ES-I3 (cell line): ENCODE data around the gene MORN1.

Experiments used
- H3K36me3 ChIP-seq: 2 replicates; pipeline ENCODE4 v1.6.1; 2013; ENCODE audit warnings: mild to moderate bottlenecking, low read length, control low read depth, moderate library complexity; ENCODE audit not compliant: insufficient read depth
- H3K4me1 ChIP-seq: 2 replicates; pipeline ENCODE4 v1.6.1; 2013; ENCODE audit warnings: mild to moderate bottlenecking, control low read depth, low read length; ENCODE audit not compliant: insufficient read depth
- H3K9ac ChIP-seq: 2 replicates; pipeline ENCODE4 v1.6.1; 2013; ENCODE audit warnings: low read depth, mild to moderate bottlenecking, low read length, moderate library complexity
- H3K9me3 ChIP-seq: 2 replicates; pipeline ENCODE4 v1.6.1; 2013; ENCODE audit warnings: mild to moderate bottlenecking, low read length, moderate library complexity; ENCODE audit not compliant: control insufficient read depth, insufficient read depth

The MORN1 gene

DNA sequence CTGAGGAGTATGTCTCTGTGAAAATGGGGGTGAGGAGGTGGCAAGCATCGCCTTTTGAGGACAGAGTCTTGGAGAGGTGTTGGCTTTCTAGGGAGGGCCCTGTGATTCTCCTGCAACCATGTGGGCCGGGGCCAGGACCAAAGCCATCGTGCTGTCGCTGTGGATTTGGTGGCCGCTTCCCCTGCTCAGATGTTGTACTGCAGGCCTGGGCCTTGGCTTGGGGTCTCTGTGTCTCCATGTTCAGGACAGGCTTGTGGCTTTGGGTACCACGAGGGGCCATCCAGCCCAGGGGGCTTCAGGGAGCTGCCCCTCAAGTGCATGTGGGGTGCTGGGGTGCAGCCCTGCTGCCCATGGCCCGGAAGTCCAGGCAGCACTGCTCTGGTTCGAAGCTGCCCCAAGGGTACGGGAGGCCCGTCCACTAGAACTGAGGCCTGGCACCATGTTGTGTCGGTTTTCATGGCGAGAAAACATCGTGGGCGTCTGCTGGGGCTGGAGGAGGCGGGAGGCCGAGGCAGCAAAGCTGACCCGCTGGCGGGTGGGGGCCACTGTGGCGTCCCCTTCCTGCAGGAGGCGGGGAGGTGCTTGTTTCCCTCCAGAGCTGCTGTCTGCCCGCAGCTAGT lies 107.9 kb downstream of the MORN1 start:
- H3K9ac ChIP-seq, result no peak overlapping the region
- peaks cover 12% of the 10 kb centered on the region; the same call in 1 of the 2 replicates for H3K4me1 ChIP-seq
- H3K36me3 ChIP-seq, result no peaks in the 10 kb centered on the region
- no peaks in the 10 kb centered on the region for H3K9me3 ChIP-seq

DNA sequence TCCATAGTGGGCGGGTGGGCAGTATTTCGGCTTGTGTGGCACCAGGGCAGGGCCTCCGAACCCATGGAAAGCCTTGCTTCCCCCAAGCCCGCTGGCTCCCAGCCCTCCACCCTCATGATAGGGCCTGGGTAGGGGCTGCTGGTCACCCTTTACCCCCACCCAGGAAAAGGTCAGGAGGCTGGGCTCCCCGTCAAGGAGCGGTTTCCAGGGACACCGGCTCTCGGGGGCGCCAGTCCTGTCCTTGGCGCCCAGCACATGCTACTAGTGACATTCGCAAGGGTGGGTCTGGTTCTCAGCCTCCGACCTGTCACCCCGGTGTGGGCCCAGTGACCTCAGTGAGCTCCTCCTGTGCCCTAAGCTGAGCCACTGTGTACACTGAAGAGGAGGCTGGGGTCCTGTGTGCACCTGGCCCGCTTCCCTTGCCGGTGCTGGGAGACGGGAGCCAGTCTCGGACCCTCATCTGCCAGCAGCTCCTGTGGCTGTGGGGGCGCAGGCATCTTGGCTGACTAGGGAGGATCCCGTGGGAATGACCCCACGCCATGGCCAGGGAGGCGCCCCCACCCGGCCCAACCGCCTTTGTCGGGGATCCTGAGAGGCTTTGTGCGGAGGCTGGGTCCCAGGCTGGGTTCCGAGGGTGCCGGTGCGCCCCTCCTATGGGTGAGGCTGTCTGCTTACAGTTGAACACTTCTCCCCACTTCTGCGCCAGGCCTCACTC lies 108.6 kb downstream of the MORN1 start:
- no peaks in the 10 kb centered on the region for H3K9me3 ChIP-seq
- H3K36me3 ChIP-seq, result no peaks in the 10 kb centered on the region
- H3K9ac ChIP-seq, result no peak overlapping the region

DNA sequence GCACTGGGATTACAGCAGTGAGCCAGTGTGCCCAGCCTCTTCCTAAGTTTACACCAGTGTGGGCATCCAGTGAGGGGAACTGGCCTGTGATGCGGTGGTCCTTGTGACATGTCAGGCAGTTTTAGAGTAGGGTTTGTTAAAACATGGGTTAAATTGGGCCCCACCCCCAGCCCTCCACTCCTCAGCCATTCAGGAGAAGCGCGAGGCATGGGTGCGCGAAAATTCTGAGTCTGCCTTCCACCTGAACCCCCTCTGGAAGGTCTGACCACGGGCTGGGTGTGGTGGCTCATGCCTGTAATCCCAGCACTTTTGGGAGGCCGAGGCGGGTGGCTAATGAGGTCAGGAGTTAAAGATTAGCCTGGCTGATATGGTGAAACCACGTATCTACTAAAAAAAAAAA lies 111.5 kb downstream of the MORN1 start:
- no peaks in the 10 kb centered on the region for H3K9me3 ChIP-seq
- H3K36me3 ChIP-seq, result no peaks in the 10 kb centered on the region
- H3K9ac ChIP-seq, result no peak overlapping the region; the same call in 1 of the 2 replicates
- peaks cover 22% of the 10 kb centered on the region for H3K4me1 ChIP-seq

More for the DNA sequence above, 108.6 kb downstream of the MORN1 start:
- H3K4me1 ChIP-seq, result peaks cover 19% of the 10 kb centered on the region

DNA sequence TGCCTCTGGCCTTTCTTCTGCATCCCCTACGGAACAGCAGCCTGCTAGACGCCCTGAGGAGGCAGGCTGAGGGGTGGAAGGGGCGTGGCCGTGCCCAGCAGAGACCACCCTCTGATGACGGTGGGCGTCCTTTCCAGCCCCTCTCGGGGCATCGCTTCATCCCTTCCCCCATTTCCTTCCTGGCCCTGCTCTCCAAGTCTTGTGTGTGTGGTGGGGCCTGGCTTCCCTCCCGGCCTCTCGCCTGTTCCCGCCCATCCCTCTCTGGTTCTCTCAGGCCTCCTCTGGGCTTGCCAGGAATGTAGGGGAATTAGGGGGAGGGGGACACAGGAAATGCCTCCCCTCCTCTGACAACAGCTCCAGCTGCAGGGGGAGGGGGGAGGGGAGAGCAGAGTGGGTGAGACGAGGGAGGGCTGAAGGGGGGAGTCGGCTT lies 112.1 kb downstream of the MORN1 start:
- Histone ChIP-seq H3K9ac (peak overlapping the region; percentile 8; the same call in 1 of the 2 replicates), H3K4me1 (peaks cover 22% of the 10 kb centered on the region), H3K36me3 (no peaks in the 10 kb centered on the region), H3K9me3 (no peaks in the 10 kb centered on the region)

DNA sequence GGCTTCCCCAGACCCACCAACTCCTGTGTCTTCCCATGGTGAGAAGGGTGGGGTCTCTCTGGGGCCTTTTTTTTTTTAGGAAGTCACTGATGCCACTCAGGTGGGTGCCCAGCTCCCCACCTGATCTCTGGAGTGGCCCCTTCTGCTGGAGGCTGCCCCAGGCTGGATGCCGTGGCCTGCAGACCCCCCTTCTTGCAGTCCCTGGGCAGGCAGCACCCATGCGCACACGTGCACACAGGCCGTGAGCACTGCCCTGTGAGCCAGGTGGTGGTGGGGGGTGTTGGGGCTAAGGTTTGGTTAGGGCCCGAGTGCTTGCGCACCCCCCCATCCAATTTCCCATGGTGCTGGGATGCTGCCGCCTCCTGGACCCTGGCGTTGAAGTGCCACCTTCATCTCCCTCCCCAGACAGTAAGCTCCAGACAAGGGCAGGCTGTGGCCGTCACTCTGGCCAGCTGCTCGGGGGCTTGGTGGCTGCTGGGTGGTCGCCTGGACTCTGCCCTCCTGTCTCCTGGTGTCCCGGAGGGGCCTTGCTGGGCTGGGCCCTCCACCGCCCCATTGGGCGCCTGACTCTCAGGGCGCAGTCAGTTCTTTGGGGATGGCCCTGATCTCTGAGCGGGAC lies 112.7 kb downstream of the MORN1 start:
- Histone ChIP-seq H3K36me3 (no peaks in the 10 kb centered on the region), H3K9me3 (no peaks in the 10 kb centered on the region), H3K4me1 (peaks cover 22% of the 10 kb centered on the region), H3K9ac (peak overlapping the region; percentile 8; the same call in 1 of the 2 replicates)

DNA sequence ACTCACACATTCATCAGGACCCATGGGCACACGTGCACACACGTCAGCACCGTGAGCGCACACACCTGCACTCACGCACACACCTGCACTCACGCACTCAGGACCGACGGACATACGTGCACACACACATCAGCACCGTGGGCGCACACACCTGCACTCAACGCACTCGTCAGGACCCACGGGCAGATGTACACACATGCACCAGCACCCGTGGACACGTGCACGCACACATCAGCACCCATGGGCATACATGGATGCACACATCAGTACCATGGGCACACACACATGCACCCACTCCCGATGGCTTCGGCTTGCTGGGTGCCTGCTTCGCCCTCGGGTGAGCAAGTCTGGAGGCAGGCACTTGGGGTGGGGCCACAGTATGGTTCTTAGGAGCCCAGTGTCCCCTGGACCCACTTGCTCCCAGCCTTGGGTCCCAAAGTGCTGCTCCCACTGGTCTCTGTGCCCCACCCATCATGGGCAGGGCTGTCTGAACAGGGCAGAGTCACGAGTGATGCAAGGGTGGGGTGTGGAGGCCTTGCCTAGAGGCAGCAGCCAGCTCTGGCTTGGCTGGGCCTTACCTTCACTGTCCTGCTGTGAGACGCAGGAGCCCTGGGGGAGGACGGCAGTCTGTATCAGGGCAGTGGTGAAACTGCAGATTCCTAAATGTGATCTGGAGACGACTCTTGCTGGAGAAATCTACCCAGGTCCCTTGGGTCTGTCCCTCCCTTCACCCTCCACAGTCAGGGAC lies 113.4 kb downstream of the MORN1 start:
- H3K9me3 ChIP-seq, result no peaks in the 10 kb centered on the region
- H3K36me3 ChIP-seq, result no peaks in the 10 kb centered on the region
- H3K9ac ChIP-seq, result no peak overlapping the region
- H3K4me1 ChIP-seq, result peaks cover 22% of the 10 kb centered on the region

DNA sequence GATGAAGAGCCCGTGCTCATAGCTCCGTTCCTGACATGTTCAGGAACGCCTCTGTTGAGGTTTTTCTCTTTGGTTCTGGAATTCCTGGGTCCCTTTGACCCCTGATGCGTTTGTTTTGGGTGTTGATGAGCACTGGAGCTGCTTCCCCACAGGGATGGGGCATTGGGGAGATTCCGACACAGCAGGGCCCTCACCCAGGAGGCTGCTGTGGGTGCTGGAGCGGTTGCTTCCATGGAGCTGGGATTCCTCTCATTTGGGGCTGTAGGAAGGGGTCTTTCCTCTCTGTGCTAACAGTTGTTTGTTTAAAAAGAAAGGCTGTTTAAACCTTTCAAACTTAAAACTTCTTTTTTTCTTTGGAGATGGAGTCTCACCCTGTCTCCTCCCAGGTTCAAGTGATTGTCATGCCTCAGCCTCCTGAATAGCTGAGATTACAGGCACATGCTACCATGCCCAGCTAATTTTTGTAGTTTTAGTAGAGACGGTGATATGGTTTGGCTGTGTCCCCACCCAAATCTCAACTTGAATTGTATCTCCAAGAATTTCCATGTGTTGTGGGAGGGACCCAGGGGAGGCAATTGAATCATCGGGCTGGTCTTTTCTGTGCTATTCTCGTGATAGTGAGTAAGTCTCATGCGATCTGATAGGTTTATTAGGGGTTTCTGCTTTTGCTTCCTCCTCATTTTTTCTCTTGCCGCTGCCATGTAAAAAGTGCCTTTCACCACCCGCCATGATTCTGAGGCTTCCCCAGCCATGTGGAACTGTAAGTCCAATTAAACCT lies 114.4 kb downstream of the MORN1 start:
- Histone ChIP-seq H3K9me3 (no peaks in the 10 kb centered on the region), H3K9ac (no peak overlapping the region), H3K36me3 (no peaks in the 10 kb centered on the region), H3K4me1 (peaks cover 25% of the 10 kb centered on the region)

DNA sequence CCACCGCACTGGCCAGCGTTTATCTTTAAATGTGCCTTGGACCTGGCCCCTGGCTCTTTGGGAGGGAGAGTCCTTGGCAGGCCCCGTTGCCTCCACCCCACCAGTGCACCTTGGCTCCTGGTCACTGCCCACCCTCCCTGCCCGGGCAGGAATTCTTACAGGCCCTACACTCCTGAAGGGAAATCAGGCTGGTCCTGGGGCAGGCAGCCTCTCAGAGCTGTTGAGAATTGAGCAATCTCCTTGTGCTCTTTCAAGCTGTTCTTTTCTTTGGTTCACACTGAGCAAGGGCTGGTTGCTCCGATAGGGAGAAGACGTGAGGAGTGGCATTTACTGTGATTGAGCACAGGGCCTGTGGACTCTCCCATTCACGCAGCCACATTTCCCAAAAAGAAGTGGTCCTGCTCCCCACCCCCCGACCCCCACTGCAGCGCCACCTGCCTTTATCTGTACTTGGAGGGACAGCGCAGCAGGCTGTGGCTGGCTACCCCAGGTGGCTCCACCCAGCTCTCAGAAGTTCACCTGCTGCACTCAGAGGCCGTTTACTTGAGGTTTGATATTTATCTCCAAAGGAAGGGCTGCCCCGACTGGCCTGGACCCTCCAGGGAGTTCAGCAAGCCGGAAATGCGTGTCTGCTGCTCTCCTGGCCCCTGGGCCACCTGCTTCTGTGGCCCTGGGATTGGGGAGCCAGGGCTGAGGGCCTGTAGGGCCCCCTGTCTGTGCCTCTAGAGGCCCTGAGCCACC lies 115.4 kb downstream of the MORN1 start:
- Histone ChIP-seq H3K36me3 (no peaks in the 10 kb centered on the region), H3K4me1 (peaks cover 27% of the 10 kb centered on the region), H3K9me3 (no peaks in the 10 kb centered on the region), H3K9ac (no peak overlapping the region)

DNA sequence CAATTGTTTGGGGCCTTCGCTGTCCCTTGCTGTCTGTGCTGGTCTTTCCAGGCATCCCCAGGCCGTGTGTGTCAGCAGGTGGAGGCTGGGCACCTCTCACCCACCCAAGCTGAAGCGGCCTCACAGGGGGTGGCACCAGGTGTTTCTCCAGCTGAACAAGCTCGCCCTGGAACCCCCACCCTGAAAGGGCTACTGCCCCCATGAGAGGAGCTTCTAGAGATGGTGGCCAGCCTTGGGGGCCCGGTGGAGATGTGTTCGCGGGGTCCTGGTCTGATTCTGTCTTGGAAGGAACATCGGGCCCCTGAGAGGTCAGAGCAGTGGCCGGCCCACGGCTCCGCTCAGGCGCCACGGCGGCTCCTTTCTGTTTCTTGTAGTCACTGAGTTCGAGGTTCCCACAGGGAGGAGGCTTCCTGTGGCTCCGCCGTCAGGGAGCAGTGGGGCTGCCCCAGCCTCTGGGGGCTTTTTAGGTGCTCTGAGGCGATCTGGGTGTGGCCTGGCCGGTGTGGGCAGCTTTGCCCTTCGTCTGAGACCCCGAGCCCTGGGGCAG lies 116.4 kb downstream of the MORN1 start:
- Histone ChIP-seq H3K36me3 (no peaks in the 10 kb centered on the region), H3K9ac (no peak overlapping the region), H3K4me1 (peaks cover 33% of the 10 kb centered on the region), H3K9me3 (no peaks in the 10 kb centered on the region)

DNA sequence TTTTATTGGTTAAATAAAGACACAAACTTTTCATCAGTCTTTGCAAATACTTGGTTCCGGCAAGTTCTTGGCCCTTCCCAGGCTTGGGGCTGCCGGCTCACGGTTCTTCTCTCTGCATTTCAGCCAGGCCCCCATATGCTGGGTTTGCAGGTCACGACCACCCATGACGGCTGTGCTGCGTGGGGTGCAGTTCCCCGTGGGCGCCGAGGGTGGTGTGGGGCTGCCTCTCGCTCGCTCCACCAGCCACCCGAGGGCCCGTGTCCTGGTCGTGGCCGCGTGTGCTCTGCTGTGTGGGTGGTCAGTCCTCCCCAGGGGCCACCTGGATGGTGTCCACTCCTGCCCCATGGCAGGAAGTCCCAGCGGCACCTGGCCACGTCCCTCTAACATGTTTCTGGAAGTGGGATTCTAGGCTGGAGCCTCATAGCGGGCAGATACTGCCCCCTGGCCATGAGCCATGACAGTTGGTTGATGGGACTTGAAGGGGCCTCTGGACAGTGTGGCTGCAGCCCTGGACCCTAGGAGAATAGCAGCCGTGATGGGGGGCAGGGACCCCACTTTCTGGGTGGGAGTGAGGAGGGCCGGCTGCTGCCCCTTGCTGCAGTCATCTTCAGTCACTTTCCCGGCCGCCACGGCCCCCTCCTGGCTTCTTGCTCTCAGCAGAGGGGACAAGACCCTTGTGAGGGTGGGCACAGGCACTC lies 117.0 kb downstream of the MORN1 start:
- Histone ChIP-seq H3K9ac (no peak overlapping the region), H3K9me3 (no peaks in the 10 kb centered on the region), H3K36me3 (no peaks in the 10 kb centered on the region), H3K4me1 (peaks cover 27% of the 10 kb centered on the region)

DNA sequence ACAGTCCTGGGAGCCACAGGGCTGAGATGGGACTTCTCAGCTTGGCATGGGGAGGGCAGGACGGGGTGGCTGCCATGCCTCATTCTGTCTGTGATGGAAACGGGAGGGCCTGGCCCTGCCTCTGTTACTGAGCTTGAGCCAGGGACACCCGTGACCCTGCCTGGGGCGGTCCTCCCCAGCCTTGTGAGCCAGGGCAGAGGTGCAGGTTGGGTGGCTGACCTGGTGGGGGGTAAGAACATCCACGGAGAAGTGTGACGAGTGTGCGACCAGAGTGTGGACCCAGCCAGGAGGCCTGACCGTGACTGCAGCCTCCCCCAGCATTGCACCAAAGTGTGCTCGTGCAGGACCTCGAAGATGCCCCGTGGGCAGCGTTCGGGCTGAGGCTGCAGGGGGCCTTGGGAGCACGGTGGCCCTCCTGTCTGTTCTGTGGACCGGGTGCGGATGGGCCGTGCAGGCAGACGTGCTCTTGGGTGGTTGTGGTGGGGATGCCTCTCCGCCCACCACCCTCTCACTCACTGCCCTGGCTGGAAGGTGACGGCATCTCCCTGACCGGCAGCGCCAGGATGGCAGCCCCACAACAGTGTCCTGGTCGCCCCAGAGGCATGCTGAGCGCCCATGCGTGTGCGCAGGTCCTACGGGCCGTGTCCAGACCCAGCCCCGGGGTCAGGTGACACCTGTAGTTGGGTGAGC lies 117.8 kb downstream of the MORN1 start:
- peaks cover 22% of the 10 kb centered on the region for H3K4me1 ChIP-seq
- no peak overlapping the region for H3K9ac ChIP-seq
- no peaks in the 10 kb centered on the region for H3K9me3 ChIP-seq
- H3K36me3 ChIP-seq, result no peaks in the 10 kb centered on the region

DNA sequence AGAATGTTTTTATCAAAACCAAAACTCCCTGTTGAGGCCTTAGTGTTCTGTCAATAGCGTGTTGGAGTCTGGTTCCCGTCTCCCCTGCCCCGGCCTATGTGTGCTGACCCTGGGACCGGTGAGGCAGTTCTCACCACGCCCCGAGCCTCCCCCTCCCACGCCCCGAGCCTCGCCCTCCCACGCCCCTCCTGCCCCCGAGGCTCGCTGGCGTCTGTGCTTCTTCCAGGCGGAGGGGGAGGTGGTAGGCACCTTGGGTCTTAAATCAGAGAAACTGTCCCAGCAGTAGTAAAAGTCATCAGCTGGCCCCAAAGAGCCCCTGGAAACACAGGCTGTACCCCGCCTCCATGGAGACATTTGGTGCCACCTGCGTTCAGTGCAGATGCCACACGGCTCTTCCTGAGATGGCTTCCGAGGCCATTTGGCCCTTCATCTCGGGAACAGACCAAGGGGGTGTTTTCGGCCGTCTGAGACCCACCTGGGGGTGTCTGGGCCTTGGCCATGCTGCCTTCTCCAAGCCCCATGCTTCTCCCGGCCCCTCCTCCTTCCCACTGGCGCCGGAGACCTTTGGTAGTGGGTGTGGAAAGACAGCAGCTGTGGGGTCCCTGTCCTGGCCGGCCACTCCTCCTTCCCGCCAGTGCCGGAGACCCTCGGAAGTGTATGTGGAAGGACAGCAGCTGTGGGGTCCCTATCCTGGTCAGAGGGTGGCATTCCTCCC lies 118.5 kb downstream of the MORN1 start:
- H3K4me1 ChIP-seq, result peaks cover 15% of the 10 kb centered on the region
- H3K36me3 ChIP-seq, result no peaks in the 10 kb centered on the region
- no peak overlapping the region for H3K9ac ChIP-seq
- no peaks in the 10 kb centered on the region for H3K9me3 ChIP-seq
